GM23338 (cell line): ENCODE measurements around the gene NLN. TPM values are rescaled to one million over a fixed set of nuclear protein-coding genes. Genes with fewer than 3 reads are reported as not detected.

ENCODE experiments used
- ATAC-seq: fragments of 200-7000 bp; cut with Tn5 transposase; 3 replicates; pipeline ENCODE4 v1.9.1; 2020
- DNase-seq: peaks from one replicate; pipeline ENCODE4 v3.0.0-alpha.2; 2015; ENCODE audit warnings: low spot score
- H2AFZ ChIP-seq: fragments of 200-600 bp; sonication (generic); 2 replicates; pipeline ENCODE4 v1.8.0; 2016; ENCODE audit warnings: antibody characterized with exemption, mild to moderate bottlenecking, moderate library complexity
- H3F3A ChIP-seq: fragments of 200-600 bp; sonication (generic); replicated peaks from 2 replicates; pipeline ENCODE4 v1.8.0; 2017; ENCODE audit warnings: antibody characterized with exemption, mixed run types, low read depth
- H3K27ac ChIP-seq: fragments of 200-600 bp; sonication (generic); 2 replicates; pipeline ENCODE4 v1.6.1; 2016; ENCODE audit warnings: low read depth
- H3K27me3 ChIP-seq: fragments of 200-600 bp; sonication (generic); 2 replicates; pipeline ENCODE4 v1.8.0; 2016; ENCODE audit warnings: mild to moderate bottlenecking, mixed run types, moderate library complexity; ENCODE audit not compliant: insufficient read depth
- H3K36me3 ChIP-seq: fragments of 200-600 bp; sonication (generic); 2 replicates; pipeline ENCODE4 v1.8.0; 2016; ENCODE audit warnings: mild to moderate bottlenecking; ENCODE audit not compliant: insufficient read depth
- H3K4me1 ChIP-seq: fragments of 200-600 bp; sonication (generic); 2 replicates; pipeline ENCODE4 v1.8.0; 2016; ENCODE audit warnings: mild to moderate bottlenecking, moderate library complexity; ENCODE audit not compliant: insufficient read depth
- H3K4me2 ChIP-seq: fragments of 200-600 bp; sonication (generic); 2 replicates; pipeline ENCODE4 v1.7.1; 2017; ENCODE audit warnings: mixed run types
- H3K4me3 ChIP-seq: fragments of 200-600 bp; sonication (generic); 2 replicates; pipeline ENCODE4 v1.6.1; 2016; ENCODE audit warnings: mixed run types
- H3K79me2 ChIP-seq: fragments of 200-600 bp; sonication (generic); replicated peaks from 2 replicates; pipeline ENCODE4 v1.8.0; 2017; ENCODE audit warnings: mild to moderate bottlenecking; ENCODE audit not compliant: insufficient read depth
- H3K9me2 ChIP-seq: fragments of 200-600 bp; sonication (generic); 2 replicates; pipeline ENCODE4 v1.8.0; 2017; ENCODE audit not compliant: insufficient read depth
- H4K20me1 ChIP-seq: fragments of 200-600 bp; sonication (generic); replicated peaks from 2 replicates; pipeline ENCODE4 v1.8.0; 2017; ENCODE audit warnings: mild to moderate bottlenecking; ENCODE audit not compliant: insufficient read depth
- H3K27ac Mint-ChIP-seq: 2 replicates; pipeline ENCODE4 v1.8.0; 2020; ENCODE audit warnings: inconsistent platforms, mild to moderate bottlenecking, moderate library complexity, mixed read lengths
- H3K27me3 Mint-ChIP-seq: 3 replicates; pipeline ENCODE4 v1.8.0; 2022; ENCODE audit warnings: low read depth, mild to moderate bottlenecking, moderate library complexity, mixed read lengths, inconsistent platforms; ENCODE audit not compliant: insufficient read depth, poor library complexity
- H3K36me3 Mint-ChIP-seq: 3 replicates; pipeline ENCODE4 v1.8.0; 2021; ENCODE audit warnings: low read depth, mild to moderate bottlenecking, inconsistent platforms, moderate library complexity, mixed read lengths
- H3K4me1 Mint-ChIP-seq: 3 replicates; pipeline ENCODE4 v1.8.0; 2020; ENCODE audit warnings: mild to moderate bottlenecking, inconsistent platforms, mixed read lengths
- H3K4me3 Mint-ChIP-seq: 3 replicates; pipeline ENCODE4 v1.8.0; 2021; ENCODE audit warnings: moderate library complexity, mild to moderate bottlenecking, inconsistent platforms, mixed read lengths
- H3K9me3 Mint-ChIP-seq: 3 replicates; pipeline ENCODE4 v1.8.0; 2020; ENCODE audit warnings: moderate library complexity, mild to moderate bottlenecking, inconsistent platforms, mixed read lengths
- CREB1 ChIP-seq: fragments of 250-450 bp; sonication (Bioruptor Pico); IDR thresholded peaks from 2 replicates; pipeline ENCODE4 v1.5.0; 2020; ENCODE audit warnings: low read depth, mild to moderate bottlenecking, moderate library complexity
- EZH2 ChIP-seq: fragments of 200-600 bp; sonication (generic); IDR thresholded peaks from one replicate; pipeline ENCODE4 v1.8.0; 2017; ENCODE audit warnings: antibody characterized with exemption, mild to moderate bottlenecking, low read depth; ENCODE audit not compliant: unreplicated experiment
- EZH2phosphoT487 ChIP-seq: fragments of 200-600 bp; sonication (generic); IDR thresholded peaks from one replicate; pipeline ENCODE4 v1.8.1; 2018; ENCODE audit warnings: antibody characterized with exemption; ENCODE audit not compliant: unreplicated experiment
- JUNB ChIP-seq: IDR thresholded peaks from one replicate; pipeline ENCODE4 v1.6.1; 2016; ENCODE audit warnings: antibody characterized with exemption; ENCODE audit not compliant: unreplicated experiment
- NANOG ChIP-seq: IDR thresholded peaks from 2 replicates; pipeline ENCODE4 v1.6.1; 2016; ENCODE audit warnings: antibody characterized with exemption, borderline replicate concordance
- POLR2AphosphoS5 ChIP-seq: IDR thresholded peaks from 2 replicates; pipeline ENCODE4 v1.6.1; 2016; ENCODE audit warnings: antibody characterized with exemption, low read depth
- STAT1 ChIP-seq: IDR thresholded peaks from one replicate; pipeline ENCODE4 v1.6.1; 2016; ENCODE audit warnings: antibody characterized with exemption; ENCODE audit not compliant: unreplicated experiment
- ZNF114 ChIP-seq: fragments of 250-450 bp; sonication (Bioruptor Pico); IDR thresholded peaks from 2 replicates; pipeline ENCODE4 v1.5.0; 2020; ENCODE audit warnings: mild to moderate bottlenecking, moderate library complexity
- ZNF331 ChIP-seq: fragments of 250-450 bp; sonication (Bioruptor Pico); IDR thresholded peaks from 2 replicates; pipeline ENCODE4 v1.5.0; 2020; ENCODE audit warnings: low read depth, mild to moderate bottlenecking, moderate library complexity
- polyA plus RNA-seq: library from polyadenylated mRNA; unstranded; fragments of >200 nt; fragmentation: Nextera tagmentation; extraction: Ambion mirVana; gene quantifications from 2 replicates; pipeline ENCODE4 v1.2.1, GENCODE V29; 2016
- total RNA-seq: library from RNA; depleted of rRNA; stranded (reverse); fragments of >200 nt; shearing (Covaris generic); gene quantifications from 2 replicates; pipeline ENCODE4 v1.2.3, GENCODE V29; 2014
- TF ChIP-seq, protein P1 (sequence below): IDR thresholded peaks from 2 replicates; pipeline ENCODE4 v1.6.1; 2016; ENCODE audit warnings: antibody characterized with exemption
- TF ChIP-seq, protein P2 (sequence below), 2 experiments: fragments of 200-600 bp in 1 of 2; sonication (generic) in 1 of 2; conservative IDR thresholded peaks; 2 replicates each; pipeline versions ENCODE4 v1.5.1 to v1.6.1; 2016 to 2017; ENCODE audit warnings: antibody characterized with exemption in 2 of 2, low read depth in 2 of 2, mild to moderate bottlenecking in 2 of 2, moderate library complexity in 1 of 2
- TF ChIP-seq, protein P3 (sequence below): IDR thresholded peaks from one replicate; pipeline ENCODE4 v1.6.1; 2018; ENCODE audit warnings: antibody characterized with exemption; ENCODE audit not compliant: unreplicated experiment
- TF ChIP-seq, protein P4 (sequence below): fragments of 250-450 bp; sonication (Bioruptor Pico); IDR thresholded peaks from 2 replicates; pipeline ENCODE4 v1.5.0; 2020; ENCODE audit warnings: mild to moderate bottlenecking, moderate library complexity

NLN gene
- total and polyA plus RNA-seq, 2 experiments from 2014 or later = 56.4 to 168 TPM

DNA sequence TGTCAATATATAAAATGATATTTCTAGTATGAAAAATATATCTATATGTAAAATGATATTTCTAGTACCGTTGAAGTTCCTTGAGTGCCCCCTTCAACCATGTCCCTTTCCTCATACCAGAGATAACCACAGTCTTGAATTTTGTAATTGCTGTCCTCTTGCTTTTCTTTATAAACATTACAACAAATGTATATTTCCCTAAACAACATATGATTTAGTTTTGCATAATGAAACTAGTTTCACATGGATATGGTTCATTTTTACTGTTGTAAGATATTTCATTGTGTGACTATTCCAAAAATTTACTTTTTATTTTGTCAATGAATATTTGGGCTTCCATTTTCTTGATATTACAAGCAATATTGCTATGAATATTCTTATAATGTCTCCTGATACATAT lies 14.0 kb downstream of the NLN start:
- Histone ChIP-seq H3K4me3 (no peak overlapping the region), H4K20me1 (peaks cover 53% of the 10 kb centered on the region), H3K9me2 (no peaks in the 10 kb centered on the region), H3K79me2 (peaks cover 80% of the 10 kb centered on the region), H3K36me3 (peaks cover 4% of the 10 kb centered on the region; the same call in 1 of the 2 replicates), H3F3A (no peaks in the 10 kb centered on the region), H3K4me1 (peaks cover 7% of the 10 kb centered on the region; the same call in 1 of the 2 replicates), H3K4me2 (no peak overlapping the region), H3K27ac (no peak overlapping the region), H3K27me3 (no peaks in the 10 kb centered on the region), H2AFZ (no peak overlapping the region)
- no peaks in the 10 kb centered on the region for H3K9me3 Mint-ChIP-seq
- peaks cover 5% of the 10 kb centered on the region; the same call in 2 of the 3 replicates for H3K36me3 Mint-ChIP-seq
- TF ChIP-seq ZNF114 (CRISPR knock-in tag) (no peak), JUNB (no peak), POLR2AphosphoS5 (no peak), CREB1 (CRISPR knock-in tag) (no peak), ZNF331 (no peak), STAT1 (no peak), EZH2phosphoT487 (no peak), NANOG (no peak), EZH2 (no peak)
- TF ChIP-seq, protein P1, sequence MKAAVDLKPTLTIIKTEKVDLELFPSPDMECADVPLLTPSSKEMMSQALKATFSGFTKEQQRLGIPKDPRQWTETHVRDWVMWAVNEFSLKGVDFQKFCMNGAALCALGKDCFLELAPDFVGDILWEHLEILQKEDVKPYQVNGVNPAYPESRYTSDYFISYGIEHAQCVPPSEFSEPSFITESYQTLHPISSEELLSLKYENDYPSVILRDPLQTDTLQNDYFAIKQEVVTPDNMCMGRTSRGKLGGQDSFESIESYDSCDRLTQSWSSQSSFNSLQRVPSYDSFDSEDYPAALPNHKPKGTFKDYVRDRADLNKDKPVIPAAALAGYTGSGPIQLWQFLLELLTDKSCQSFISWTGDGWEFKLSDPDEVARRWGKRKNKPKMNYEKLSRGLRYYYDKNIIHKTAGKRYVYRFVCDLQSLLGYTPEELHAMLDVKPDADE = no peak
- TF ChIP-seq, protein P2, sequence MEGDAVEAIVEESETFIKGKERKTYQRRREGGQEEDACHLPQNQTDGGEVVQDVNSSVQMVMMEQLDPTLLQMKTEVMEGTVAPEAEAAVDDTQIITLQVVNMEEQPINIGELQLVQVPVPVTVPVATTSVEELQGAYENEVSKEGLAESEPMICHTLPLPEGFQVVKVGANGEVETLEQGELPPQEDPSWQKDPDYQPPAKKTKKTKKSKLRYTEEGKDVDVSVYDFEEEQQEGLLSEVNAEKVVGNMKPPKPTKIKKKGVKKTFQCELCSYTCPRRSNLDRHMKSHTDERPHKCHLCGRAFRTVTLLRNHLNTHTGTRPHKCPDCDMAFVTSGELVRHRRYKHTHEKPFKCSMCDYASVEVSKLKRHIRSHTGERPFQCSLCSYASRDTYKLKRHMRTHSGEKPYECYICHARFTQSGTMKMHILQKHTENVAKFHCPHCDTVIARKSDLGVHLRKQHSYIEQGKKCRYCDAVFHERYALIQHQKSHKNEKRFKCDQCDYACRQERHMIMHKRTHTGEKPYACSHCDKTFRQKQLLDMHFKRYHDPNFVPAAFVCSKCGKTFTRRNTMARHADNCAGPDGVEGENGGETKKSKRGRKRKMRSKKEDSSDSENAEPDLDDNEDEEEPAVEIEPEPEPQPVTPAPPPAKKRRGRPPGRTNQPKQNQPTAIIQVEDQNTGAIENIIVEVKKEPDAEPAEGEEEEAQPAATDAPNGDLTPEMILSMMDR (conservative IDR thresholded peaks at IDR 0.05; ENCODE audit: low read depth in 2 of 2) = no peak
- TF ChIP-seq, protein P3, sequence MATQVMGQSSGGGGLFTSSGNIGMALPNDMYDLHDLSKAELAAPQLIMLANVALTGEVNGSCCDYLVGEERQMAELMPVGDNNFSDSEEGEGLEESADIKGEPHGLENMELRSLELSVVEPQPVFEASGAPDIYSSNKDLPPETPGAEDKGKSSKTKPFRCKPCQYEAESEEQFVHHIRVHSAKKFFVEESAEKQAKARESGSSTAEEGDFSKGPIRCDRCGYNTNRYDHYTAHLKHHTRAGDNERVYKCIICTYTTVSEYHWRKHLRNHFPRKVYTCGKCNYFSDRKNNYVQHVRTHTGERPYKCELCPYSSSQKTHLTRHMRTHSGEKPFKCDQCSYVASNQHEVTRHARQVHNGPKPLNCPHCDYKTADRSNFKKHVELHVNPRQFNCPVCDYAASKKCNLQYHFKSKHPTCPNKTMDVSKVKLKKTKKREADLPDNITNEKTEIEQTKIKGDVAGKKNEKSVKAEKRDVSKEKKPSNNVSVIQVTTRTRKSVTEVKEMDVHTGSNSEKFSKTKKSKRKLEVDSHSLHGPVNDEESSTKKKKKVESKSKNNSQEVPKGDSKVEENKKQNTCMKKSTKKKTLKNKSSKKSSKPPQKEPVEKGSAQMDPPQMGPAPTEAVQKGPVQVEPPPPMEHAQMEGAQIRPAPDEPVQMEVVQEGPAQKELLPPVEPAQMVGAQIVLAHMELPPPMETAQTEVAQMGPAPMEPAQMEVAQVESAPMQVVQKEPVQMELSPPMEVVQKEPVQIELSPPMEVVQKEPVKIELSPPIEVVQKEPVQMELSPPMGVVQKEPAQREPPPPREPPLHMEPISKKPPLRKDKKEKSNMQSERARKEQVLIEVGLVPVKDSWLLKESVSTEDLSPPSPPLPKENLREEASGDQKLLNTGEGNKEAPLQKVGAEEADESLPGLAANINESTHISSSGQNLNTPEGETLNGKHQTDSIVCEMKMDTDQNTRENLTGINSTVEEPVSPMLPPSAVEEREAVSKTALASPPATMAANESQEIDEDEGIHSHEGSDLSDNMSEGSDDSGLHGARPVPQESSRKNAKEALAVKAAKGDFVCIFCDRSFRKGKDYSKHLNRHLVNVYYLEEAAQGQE = no peak
- TF ChIP-seq, protein P4, sequence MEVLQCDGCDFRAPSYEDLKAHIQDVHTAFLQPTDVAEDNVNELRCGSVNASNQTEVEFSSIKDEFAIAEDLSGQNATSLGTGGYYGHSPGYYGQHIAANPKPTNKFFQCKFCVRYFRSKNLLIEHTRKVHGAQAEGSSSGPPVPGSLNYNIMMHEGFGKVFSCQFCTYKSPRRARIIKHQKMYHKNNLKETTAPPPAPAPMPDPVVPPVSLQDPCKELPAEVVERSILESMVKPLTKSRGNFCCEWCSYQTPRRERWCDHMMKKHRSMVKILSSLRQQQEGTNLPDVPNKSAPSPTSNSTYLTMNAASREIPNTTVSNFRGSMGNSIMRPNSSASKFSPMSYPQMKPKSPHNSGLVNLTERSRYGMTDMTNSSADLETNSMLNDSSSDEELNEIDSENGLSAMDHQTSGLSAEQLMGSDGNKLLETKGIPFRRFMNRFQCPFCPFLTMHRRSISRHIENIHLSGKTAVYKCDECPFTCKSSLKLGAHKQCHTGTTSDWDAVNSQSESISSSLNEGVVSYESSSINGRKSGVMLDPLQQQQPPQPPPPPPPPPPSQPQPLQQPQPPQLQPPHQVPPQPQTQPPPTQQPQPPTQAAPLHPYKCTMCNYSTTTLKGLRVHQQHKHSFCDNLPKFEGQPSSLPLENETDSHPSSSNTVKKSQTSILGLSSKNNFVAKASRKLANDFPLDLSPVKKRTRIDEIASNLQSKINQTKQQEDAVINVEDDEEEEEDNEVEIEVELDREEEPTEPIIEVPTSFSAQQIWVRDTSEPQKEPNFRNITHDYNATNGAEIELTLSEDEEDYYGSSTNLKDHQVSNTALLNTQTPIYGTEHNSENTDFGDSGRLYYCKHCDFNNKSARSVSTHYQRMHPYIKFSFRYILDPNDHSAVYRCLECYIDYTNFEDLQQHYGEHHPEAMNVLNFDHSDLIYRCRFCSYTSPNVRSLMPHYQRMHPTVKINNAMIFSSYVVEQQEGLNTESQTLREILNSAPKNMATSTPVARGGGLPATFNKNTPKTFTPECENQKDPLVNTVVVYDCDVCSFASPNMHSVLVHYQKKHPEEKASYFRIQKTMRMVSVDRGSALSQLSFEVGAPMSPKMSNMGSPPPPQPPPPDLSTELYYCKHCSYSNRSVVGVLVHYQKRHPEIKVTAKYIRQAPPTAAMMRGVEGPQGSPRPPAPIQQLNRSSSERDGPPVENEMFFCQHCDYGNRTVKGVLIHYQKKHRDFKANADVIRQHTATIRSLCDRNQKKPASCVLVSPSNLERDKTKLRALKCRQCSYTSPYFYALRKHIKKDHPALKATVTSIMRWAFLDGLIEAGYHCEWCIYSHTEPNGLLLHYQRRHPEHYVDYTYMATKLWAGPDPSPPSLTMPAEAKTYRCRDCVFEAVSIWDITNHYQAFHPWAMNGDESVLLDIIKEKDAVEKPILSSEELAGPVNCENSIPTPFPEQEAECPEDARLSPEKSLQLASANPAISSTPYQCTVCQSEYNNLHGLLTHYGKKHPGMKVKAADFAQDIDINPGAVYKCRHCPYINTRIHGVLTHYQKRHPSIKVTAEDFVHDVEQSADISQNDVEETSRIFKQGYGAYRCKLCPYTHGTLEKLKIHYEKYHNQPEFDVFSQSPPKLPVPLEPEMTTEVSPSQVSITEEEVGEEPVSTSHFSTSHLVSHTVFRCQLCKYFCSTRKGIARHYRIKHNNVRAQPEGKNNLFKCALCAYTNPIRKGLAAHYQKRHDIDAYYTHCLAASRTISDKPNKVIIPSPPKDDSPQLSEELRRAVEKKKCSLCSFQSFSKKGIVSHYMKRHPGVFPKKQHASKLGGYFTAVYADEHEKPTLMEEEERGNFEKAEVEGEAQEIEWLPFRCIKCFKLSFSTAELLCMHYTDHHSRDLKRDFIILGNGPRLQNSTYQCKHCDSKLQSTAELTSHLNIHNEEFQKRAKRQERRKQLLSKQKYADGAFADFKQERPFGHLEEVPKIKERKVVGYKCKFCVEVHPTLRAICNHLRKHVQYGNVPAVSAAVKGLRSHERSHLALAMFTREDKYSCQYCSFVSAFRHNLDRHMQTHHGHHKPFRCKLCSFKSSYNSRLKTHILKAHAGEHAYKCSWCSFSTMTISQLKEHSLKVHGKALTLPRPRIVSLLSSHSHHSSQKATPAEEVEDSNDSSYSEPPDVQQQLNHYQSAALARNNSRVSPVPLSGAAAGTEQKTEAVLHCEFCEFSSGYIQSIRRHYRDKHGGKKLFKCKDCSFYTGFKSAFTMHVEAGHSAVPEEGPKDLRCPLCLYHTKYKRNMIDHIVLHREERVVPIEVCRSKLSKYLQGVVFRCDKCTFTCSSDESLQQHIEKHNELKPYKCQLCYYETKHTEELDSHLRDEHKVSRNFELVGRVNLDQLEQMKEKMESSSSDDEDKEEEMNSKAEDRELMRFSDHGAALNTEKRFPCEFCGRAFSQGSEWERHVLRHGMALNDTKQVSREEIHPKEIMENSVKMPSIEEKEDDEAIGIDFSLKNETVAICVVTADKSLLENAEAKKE (CRISPR knock-in tag) = no peak
- no peak overlapping the region for H3K27ac Mint-ChIP-seq
- peaks cover 18% of the 10 kb centered on the region for H3K4me1 Mint-ChIP-seq
- ATAC-seq (no peak), DNase-seq (no peak)
- H3K4me3 Mint-ChIP-seq = no peak overlapping the region
- no peaks in the 10 kb centered on the region for H3K27me3 Mint-ChIP-seq
